T-helper 9 cell (primary cell): Measurements from ENCODE around the gene MIOS.
"Not testable (repeated sequence)": the region's sequence is repeated elsewhere in the genome, so short reads cannot be mapped to it uniquely, and the experiment has no call there.

Experiments
- DNase-seq: peaks from one replicate; pipeline ENCODE4 v3.0.0-alpha.2; 2020

The MIOS gene

GRCh38 chr7:7651479-7651878 is 84.8 kb downstream of the MIOS start:
- DNase-seq = no peak

- DNase-seq = no peak
These were observed 86.3 kb downstream of the MIOS start for GRCh38 chr7:7652798-7653540.

GRCh38 chr7:7653593-7654187 is 87.0 kb downstream of the MIOS start:
- DNase-seq = no peak

GRCh38 chr7:7654964-7655715 is 88.5 kb downstream of the MIOS start:
- DNase-seq = no peak

GRCh38 chr7:7656459-7656858 is 89.8 kb downstream of the MIOS start:
- DNase-seq = not testable (repeated sequence)
